Posterior cingulate gyrus (tissue), 11 donors: ENCODE measurements around the gene TPD52L1.

Experiments used
- DNase-seq, 10 donors: peaks; one replicate each; pipeline versions ENCODE4 v3.0.0 to v3.0.0-alpha.2; 2020 to 2021; ENCODE audit warnings: mixed read lengths in 3 of 10
- intact Hi-C: fragments of 100-400 bp; cut with DNase I; formaldehyde crosslinking; loops from one replicate; pipeline ENCODE4 v1.15.1; 2023

The TPD52L1 gene

DNA sequence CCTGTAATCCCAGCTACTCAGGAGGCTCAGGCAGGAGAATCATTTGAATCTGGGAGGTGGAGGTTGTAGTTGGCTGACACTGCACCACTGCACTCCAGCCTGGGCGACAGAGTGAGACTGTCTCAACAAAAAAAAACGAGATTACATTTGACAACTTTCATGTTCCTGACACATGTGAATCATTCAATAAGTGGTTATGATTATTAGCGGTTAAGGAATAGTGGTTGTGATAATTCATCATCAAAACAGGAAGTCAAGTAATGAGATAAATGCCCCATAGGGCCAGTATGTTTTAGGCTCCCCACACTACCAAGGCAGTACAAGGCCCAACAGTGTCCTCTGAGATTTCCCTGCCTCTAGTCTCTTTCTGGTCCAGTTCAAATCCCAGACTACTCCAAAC is 145.7 kb downstream of the TPD52L1 start:
- no peak for DNase-seq
- intact Hi-C loops = loop anchor here (10.0 kb wide), 1 partner anchor 144 kb away; the partner anchor contains the start of gene TPD52L1

DNA sequence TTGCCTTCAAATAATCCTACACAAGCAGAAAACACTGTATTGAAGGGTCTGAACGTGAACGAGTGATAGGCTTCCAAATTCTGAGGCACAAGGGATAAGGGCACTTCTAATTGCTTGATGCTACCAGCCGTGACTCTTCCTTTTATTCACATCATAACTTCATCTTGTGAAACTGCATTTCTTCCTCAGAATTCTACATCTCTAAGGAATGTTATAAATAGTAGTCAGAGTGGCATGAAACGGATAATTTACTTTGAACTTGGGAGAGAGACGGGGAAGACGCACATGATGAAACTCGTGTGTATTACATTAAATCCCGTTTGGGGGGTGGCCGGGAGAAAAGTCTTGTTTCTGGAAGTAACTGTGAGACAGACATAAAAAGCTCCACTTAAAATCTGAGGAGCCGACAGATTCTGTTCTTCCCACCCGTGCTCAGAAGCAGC is 147.4 kb downstream of the TPD52L1 start:
- intact Hi-C loops = loop anchor here (10.0 kb wide), 2 partner anchors 336 to 426 kb away; partner anchors contain the start of gene RNF217

DNA sequence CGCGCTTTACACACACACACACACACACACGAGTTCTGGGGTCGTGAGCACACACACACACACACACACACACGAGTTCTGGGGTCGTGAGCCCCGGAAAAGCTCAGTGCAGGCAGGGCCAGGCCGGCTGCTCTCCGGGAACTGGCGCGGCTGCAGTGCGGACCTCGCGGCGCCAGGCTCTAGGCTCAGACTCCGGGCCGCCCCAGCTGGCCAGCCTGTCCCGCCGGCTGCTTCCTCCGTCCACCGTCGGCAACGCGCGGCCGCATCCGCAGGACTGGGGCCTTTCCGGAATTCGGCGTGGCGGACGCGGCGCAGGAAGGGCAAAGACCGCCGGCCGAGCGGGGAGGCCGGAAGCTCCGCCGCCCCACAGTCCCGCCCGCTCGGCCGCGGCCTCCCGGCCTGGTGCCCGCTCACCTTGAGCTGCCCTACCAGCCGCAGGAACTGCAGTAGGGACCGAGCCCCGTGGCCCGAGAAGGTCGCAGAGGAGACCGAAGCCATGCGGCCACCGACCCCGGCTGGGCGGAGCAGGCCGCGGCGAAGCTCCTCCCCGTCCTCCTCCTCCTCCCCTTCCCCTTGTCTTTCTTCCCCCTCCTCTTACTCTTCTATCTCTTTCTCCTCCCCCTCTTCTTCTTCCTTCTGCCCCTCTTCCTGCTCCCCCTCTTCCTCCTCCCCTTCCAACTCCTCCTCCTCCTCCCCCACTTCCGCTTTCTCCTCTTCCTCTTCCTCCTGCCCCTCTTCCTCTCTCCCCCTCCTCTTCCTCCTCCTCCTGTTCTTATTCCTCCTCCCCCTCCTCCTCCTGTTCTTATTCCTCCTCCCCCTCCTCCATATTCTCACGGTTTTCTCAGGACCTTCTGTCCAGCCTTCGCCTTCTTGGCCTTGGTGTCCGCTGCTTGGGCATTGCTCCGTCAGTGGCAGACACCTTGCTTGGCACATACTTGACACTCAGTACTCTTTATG is 148.1 kb downstream of the TPD52L1 start, which contains the start of gene HDDC2:
Gene HDDC2, minus strand, starts transcription at position 533 of the 957 bp plus-strand sequence. Its CDS starts 35 bp downstream, at position 498.
- peak; percentile 35 to 91 (median 53) for DNase-seq
- intact Hi-C loops = loop anchor here (10.0 kb wide), 2 partner anchors 337 to 427 kb away; partner anchors contain the start of gene RNF217

More for the DNA sequence above, 147.4 kb downstream of the TPD52L1 start:
- no peak for DNase-seq

DNA sequence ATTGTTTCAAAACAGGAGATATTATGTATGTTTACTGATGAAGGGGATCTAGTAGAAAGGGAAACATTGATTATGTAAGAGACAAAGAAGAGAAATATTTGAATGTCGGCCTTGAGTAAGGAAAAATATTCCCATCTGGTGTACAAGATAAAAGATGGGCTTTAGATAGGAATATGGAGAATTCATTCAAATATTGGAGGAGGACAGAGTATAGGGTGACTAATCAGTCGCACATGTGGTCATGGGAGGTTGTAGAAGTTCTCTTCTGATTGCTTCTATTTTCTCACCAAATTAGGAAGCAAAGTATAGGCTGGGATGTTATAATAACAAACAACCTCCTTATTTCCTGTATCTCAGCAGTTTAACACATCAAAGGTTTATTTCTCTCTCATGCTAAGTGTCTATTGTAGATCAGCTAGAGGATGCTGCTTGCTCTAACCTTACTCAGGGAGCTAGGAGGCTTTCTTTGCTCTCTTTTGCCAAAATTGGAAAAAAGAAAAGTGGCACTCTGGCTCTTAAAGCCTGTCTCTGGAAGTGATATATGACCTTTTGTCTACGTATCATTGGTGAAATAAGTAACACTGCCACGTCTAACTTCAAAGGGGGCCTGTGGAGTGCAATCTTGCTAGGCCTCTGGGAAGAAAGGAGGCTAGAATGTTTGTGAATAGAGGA is 149.4 kb downstream of the TPD52L1 start:
- intact Hi-C loops = loop anchor here (10.0 kb wide), 2 partner anchors 338 to 428 kb away; partner anchors contain the start of gene RNF217
- no peak for DNase-seq

DNA sequence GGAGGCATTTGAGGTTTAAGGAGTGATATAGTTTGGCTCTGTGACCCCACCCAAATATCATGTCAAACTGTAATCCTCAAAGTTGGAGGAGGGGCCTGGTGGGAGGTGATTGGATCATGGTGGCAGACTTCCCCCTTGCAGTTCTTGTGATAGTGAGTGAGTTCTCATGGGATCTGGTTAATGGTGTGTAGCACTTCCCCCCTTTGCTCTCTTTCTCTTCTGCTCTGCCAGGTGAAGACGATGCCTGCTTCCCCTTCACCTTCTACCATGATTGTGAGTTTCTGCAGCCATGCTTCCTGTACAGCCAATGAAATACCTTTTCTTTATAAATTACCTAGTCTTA is 149.9 kb downstream of the TPD52L1 start:
- DNase-seq = no peak
- intact Hi-C loops = loop anchor here (10.0 kb wide), 2 partner anchors 339 to 429 kb away; partner anchors contain the start of gene RNF217

DNA sequence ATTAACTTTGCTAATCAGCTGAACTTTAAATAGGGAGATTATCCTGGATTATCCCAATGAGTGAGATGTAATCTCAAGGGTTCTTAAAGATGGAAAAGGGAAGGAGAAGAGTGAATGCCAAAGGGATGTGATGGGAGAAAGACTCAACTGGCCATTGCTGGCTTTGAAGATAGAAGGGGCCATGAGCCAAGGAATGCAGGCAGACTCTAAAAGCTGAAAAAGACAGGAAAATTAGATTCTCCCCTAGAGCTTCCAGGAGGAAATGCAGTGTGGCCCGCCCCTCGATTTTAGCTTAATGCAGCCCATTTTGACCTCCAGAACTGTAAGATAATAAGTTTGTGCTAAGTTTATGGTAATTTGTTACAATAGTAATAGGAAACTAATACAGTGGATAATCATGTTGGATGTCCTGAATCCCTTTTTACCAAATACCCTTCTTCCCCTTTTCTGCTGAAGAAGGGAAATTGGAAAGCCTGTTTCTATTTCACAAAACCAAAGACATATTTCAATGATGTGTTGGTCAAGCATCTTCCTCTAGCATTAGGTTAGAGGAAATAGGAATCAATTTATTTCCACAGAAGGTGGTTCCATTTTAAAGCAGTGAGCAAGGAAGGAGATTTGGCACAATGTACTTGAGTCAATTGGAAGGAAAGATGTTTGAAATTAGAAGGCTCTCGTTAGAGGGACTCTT is 151.5 kb downstream of the TPD52L1 start:
- DNase-seq = no peak
- intact Hi-C loops = loop anchor here (10.0 kb wide), 2 partner anchors 340 to 430 kb away; partner anchors contain the start of gene RNF217

DNA sequence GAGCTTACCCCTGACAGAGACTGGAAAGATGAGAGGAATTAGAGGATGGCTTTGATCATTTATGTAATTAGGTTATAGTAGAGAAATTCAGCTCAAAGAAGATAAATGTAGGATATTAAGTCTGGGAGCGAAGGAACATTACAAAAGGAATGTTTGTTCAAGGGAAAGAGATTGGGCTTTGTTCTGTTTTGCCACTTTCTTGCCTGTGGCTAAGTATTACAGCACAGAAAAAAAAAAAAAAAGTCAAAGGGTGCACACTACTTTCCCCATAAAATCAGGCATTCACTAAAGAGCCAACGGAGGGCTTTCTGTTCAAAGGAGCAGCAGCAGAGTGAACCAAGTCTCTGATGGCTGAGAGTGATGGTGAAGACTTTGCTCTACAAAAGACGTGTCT is 153.2 kb downstream of the TPD52L1 start:
- intact Hi-C loops = loop anchor here (10.0 kb wide), 2 partner anchors 342 to 432 kb away; partner anchors contain the start of gene RNF217

DNA sequence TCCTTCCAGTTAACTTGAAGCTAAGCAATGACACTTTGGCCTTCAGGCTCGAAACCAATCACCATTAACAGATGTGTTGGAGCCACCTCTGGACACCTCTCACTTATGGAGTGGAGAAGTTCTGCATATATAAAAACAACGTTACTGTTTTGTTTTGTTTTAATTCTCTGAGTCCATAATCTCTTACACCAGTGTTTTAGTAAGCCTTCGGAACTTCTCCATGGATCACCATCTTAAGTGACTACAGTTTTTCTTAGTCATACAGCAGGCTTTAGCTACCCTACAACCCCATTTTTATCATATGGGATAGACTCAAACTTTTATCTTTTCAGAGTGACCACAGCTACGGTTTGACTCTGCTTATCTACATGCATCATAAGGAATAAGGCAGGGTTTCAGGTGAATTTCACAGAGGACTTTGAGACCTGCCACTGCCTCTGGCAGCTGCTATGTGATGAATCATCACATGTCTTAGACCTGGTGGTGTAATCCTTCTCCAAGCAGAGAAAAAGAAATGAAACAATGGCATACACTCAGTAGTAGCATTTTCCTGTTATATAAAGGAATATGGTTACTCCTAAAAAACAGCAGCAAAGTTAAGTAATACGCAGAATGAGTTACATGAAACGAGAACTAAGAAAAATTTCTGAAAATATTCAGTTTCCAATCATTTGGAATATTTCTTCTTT is 153.7 kb downstream of the TPD52L1 start:
- DNase-seq = no peak
- intact Hi-C loops = loop anchor here (10.0 kb wide), 2 partner anchors 342 to 432 kb away; partner anchors contain the start of gene RNF217

More for the DNA sequence above, 153.2 kb downstream of the TPD52L1 start:
- no peak for DNase-seq

DNA sequence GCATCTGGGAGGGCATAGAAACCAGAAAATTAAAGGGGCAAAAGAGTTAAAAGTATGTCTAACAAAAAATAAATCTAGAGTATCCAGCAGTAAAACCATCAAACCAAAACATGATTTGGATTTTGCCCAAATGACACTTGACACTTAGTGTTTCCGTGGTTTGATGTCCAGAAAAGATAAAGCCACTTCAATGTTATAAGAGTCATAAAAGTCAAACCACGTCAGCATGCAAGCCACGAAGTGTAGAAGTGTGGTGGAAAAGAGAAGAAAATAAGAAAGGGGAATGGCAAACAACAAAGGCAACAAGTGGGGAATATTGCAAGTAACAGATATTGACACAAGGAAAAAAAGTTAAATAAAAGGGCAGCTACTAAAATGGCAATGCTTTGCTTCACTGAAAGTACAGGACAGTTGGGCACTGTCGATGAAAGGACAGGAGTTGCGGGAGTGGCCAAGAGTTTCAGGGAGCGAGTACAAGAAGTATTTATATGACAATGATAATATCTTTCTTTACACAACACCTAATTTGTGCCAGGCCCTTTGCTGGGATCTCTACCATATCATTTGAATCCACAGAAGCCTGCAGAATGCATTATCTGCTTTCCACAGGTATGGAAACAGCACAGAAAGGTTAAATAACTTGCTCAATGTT is 154.5 kb downstream of the TPD52L1 start:
- no peak for DNase-seq
- intact Hi-C loops = loop anchor here (10.0 kb wide), 2 partner anchors 343 to 433 kb away; partner anchors contain the start of gene RNF217

DNA sequence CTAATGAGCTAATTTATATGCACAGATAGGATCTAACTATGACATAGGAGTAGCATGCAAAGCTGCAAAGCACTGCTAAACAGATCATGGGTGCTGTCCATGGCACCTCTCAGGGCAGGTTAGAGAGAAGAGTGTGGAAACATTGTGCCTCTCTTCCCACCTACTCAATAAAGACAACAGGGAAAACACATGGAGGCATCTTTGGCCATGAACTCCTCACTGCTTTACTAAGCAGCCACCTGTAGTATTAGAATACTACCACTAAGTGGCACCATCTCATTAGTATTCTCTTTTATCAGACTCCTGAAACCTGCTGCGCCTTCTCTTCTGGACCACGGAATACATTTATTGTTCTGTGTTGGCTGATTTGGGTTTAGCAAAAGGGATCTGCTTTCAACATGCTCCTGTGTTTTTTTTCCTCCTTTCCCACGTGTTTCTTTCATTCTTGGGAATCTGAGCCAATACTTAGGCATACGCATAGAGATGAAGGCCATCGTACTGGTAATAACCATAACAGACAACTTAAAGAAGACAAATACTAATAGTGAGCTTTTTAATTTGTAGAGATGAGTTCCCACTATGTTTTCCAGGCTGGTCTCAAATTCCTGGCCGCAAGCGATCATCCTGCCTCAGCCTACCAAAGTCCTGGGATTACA is 157.5 kb downstream of the TPD52L1 start:
- no peak for DNase-seq
- intact Hi-C loops = loop anchor here (5.0 to 10.0 kb wide), 3 partner anchors 274 to 666 kb away; no protein-coding TSS in a partner anchor

DNA sequence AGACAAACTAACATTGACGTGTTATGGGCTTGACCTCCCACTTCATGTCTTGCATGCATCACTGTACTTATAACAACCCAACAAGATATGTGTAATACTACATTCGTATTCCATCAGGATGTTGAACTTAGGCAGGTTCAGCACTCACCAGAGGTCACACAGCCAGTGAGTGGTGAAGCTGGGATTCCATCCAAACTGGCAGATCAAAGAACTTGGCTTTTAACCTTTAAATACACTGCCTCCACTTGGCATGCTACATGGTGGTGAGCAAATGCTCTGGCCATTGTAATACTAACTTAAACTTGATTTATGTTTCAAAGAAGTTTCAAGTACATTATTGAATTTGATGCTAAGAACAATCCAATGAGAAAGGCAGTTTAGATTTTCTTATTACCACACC is 158.9 kb downstream of the TPD52L1 start:
- intact Hi-C loops = loop anchor here (5.0 to 10.0 kb wide), 3 partner anchors 272 to 665 kb away; no protein-coding TSS in a partner anchor
- no peak for DNase-seq

DNA sequence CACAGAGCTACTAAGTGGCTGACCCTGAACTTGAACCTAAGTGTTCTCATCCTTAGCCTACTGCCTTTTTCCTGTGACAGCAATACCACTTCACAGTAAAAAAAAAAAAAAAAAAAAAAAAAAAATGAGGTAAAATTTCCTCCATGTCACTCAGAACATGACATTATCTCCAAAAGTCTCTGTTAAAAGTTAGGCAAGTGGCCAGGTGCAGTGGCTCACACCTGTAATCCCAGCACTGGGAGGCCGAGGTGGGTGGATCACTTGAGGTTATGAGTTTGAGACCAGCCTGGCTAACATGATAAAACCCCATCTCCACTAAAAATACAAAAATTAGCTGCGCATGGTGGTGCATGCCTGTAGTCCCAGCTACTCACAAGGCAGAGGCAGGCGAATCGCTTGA is 159.4 kb downstream of the TPD52L1 start:
- intact Hi-C loops = loop anchor here (5.0 to 10.0 kb wide), 3 partner anchors 272 to 664 kb away; no protein-coding TSS in a partner anchor

More for the DNA sequence above, 159.4 kb downstream of the TPD52L1 start:
- no peak for DNase-seq
